Stimulated activated CD4-positive, alpha-beta T cell treated with anti-CD3 and anti-CD28 coated beads, Interleukin-4, amount 100 ng/mL, for 4 hours (primary cell): ENCODE data around the gene SIK3.
A peak's percentile ranks its signal among the peaks of the same experiment; 100 is the strongest.

Experiments used
- DNase-seq, 2 experiments: peaks; one replicate each; pipeline ENCODE4 v3.0.0-alpha.2; 2020

The SIK3 gene

DNA sequence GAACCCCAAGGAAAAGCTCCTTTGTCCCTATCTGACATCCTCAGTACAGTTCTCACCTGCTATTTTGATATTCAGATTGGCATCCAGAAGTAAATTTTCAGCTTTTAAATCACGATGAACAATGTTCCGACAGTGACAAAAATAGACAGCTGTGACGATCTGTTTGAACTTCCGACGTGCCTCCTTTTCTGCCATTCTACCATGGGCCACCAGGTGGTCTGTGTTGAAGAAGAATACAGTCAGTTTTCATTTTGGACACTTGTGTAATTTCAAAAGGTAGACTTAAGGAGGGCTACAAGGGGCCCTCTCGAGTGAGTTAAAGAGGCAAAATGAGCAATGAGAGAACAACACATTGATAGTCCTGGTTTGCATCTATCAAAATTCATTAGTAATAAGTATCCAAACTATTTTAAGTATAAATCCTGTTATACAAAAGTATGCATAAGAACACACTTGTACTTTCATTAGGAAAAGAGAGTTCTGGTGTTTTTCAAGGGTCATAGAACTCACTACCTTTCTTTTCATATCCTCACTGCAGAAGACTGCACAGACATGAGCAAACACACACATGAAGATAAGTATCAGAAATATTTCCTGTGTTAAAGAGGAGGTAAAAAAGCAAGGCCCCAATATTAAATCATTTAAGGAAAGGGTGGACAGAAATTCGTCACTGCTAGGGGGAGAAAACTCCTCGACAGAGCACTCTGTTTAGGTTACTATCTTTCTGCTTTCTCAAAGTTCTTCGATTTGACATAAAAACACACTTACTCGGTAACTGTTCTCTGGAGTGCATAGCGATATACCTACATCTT is 170.9 kb downstream of the SIK3 start:
- DNase-seq = peak; percentile 10 to 33

DNA sequence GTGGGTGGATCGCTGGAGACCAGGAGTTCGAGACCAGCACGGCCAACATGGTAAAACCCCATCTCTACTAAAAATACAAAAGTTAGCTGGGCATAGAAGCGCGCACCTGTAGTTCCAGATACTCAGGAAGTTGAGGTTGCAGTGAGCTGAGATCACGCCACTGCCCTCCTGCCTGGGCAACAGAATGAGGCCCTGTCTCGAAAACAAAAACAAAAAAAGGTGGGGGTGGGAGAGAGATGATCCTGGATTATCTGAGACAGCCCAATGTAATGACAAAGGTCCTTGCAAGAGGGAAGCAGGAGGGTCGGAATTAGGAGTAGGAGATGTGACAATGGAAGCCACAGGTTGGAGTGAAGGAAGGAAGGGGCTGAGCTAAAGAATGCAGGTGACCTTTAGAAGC is 173.2 kb downstream of the SIK3 start:
- DNase-seq = no peak

DNA sequence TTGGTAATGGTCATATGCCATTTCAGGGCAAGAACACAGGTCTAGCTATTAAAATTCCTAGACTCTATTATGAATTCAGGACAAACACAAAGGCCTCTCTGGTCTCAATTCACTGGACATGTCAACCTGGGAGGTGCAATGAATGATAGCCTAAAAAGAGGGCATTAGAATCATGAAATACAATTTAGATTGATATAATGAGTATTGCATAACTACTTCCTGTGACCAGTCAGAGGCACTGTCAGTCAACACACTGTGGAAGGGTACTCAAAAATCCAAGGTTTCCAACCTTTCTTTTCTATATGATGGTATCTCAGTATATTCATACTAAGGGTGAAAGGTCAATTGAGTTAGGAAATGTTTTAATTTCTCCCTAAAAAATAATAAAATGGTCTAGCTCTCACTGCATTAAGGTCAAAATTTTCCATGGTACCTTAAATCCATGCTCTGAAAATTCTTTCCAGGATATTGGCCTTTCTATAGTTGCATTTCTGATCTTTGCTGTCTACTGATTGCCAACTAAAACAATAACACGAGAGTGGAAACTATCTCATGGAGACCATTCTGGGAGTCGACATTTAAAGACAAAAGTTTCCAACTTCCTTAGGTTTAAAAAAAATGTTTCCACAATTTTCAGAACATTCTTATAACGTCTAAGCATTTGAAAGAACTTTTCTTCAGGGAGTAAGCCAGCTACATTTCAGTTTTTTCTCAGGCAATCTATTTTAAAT is 179.1 kb downstream of the SIK3 start:
- no peak for DNase-seq

DNA sequence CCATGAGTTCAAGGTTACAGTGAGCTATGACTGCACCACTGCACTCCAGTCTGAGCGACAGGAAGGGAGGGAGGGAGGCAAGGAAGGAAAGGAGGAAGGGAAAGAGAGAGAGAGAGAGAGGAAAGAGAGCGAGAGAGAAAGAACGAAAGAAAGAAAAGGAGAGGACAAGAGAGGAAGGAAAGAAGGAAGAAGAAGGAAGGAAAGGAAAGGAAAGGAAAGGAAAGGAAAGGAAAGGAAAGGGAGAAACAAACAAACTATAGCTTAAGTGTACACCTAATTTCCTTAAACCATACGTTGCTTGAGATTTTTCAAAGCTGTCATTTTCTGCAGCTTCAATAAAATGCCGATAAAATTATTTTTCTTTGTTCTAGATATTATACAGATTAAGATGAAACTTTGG is 180.6 kb downstream of the SIK3 start:
- DNase-seq = no peak

DNA sequence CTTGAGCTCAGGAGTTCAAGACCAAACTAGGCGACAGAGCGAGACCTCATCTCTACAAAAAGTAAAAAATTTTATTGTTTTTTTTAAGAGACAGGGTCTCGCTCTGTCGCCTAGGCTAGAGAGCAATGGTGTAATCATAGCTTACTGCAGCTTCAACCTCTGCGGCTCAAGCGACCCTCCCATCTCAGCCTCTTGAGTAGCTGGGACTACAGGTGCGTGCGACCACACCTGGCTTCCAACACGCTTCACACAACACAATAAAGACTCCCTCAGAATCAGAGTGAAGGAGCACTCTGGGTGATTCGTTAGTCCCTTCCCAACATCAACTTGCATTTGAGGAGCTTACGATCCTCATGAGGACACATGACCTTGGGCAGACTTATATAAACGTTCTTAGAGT is 181.3 kb downstream of the SIK3 start:
- no peak for DNase-seq

DNA sequence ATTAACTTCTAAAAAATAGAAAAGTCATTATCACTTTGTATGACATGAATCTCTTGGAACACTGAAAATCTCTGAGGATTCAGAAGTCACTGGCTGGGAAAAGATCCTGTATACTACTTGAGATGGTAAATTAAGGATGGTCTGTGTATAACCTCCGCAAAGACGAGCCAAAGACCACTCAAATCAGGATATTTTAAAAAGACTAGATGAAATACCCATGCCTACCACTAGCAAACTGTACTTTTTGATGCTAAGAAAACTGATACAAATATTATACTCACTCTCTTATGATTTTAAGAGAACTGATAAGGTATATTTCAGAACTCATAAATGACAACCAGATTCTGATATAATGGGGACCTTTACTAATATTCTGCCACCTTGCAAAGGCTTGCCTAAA is 182.2 kb downstream of the SIK3 start:
- no peak for DNase-seq

DNA sequence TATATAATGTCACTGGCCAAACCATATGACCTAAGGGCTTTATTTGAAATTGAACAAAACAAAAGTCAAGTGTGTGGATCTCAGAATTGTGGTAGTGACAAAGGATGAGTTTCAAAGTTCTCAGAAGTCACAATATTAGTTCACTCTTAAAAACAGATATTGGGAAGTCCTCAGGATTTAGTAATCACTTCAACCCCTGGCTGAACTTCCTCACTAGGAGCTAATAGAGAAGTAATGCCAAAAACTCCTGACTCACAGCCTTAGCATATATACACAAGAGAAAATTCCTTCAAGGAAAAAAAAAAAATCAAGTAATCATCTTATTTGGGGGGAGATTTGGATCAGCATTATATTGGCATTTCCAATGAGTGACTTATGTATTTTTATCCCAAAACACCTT is 185.2 kb downstream of the SIK3 start:
- no peak for DNase-seq

DNA sequence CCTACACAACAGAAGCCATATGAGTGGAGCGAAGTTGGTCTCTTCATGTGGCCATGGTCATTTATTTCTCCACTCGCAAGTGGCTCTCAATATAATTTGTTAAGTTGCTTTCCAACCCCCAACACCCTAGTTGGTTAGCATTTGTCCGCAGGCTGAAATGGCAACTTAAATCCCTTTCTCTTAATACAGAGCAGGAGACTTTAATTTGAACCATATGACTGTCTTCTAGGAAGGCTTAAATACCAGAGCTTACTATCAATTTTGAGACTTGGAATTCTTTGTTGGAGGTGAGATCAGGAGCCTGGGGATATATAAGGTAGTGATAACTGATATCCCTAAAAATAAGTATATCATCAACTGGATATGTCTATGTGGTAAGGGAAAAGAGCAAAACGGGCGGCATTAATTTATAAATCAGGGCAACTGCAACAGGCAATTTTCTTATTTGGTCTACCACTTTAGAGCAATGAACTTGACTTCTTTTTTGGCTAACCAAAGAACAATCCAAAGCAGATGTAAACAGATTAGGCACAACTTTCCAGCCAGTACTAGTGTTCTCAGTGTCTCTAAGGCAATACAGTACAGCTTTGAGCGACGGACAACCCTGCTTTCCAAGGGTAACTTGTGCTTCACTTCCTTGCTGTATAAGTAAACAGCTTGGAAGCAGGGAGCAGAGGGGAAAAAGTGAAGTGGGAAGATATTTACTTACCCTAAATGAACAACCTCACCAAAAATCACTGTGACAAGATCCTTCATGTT is 186.1 kb downstream of the SIK3 start:
- no peak for DNase-seq

DNA sequence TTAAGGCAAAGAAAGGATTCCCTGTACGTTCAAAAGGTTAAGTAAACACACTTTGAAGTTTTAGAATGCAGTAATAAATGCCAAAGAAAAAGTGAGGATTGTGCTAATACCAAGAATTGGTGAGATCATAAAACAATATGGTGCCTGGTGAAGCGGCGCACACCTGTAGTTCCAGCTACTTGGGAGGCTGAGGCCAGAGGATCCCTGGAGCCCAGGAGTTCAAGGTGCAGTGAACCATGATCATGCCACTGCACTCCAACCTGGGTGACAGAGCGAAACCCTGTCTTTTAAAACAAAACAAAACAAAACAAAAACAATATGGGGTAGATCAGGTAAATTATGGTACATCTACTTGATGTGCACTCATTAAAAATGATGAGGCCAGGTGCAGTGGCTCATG is 187.4 kb downstream of the SIK3 start:
- no peak for DNase-seq

DNA sequence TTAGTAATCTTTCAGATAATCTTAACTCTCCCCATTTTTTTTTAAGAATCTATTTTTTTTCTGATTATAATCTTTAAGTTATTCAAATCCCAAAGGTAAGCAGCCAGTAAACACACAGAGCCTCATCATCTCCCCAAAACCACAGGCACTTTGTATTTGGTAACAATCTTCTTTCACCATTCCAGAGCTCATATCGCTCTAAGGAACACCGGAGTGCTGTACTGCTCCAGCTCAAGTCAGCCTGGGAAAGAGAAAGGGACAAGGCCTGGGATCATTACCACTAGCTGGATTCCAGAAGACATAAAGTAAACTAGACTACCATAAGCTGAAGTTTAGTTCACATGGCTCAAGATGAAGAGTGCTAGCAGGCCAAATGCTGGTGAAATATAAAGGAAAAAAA is 187.8 kb downstream of the SIK3 start:
- DNase-seq = no peak

DNA sequence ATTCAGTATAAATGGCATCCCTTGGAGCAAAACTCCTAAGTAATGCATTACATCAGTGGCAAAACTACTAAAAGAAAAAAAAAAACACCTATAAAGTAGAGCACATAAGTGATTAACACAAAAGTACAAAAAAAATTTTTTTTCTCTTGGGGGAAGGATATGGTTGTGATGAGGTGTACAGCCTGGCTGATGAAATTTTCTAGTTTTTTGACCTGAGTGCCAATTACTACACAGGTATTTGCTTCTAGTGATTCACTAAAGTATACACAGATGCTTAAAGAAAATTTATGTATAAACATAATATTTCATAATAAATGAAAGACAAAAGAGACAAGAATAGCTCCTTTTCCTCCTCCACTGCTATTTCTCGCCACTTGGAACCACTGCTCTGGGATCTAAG is 189.0 kb downstream of the SIK3 start:
- no peak for DNase-seq

DNA sequence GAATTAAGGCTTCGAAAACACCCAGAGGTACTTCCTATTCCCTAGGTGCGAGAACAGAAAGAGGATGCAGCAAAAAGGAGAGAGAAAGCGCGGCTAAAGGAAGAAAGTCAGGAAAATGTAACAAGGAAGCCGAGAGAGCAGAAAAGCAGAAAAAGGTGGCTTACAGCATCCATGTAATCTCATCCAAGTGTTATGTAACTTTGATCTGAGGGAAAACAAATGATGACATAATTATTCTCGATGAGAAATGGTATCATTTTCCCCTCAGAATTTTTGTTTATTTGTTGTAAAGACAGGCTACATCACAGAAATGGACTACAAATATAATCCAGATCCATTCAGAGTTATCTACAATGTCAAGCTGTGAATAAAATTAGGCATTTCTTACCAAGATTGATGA is 191.7 kb downstream of the SIK3 start:
- no peak for DNase-seq

DNA sequence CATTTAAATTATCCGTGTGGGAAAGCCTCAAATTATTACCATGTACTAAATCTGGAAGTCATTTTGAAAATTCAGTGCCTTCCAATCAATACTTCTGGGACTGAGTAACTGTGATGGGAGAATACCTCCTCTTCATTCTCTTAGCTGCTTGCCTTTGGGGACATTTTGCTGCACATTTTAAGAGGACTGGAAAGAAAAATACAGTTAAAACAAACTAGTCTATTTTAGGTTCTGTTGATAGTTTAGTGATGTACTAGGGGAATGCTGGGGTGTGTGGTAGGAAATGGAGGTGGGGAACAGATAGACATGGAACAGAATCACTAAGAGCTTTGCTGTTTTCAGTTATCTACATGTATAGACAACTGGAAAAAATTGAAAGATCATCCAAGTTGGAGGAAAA is 195.1 kb downstream of the SIK3 start:
- DNase-seq = no peak

DNA sequence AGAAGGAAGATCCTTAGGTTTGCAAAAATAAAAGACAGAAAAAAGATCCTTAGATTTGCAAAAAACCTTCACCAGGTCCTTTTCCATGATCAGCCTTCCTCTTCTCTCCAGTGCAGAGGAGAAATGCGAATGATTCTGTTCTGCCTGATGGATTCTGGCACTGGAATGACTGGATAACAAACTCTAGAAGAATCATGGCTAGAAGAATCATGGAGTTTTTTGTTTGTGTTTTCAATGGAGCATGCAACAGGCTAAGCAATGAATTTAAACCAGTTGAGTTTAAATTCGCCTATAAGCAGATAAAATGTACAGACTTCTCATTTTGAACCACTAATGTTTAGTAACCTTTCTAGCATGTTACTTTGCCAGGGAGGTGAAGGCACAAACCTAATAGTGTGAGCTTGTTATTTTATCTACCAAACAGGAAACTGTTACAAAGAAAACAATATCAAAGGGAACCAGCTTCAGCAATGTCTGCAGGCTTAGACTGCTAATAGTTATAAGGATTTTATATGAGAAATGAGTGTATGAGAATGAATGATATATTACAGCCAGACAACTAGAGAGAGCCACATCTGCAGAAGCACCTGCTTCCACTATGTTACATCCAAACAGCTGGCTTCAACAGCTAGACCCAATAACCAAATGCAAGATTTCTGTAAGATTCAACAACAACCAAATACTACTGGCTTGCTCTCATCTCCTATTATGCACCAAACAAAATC is 196.1 kb downstream of the SIK3 start:
- no peak for DNase-seq

DNA sequence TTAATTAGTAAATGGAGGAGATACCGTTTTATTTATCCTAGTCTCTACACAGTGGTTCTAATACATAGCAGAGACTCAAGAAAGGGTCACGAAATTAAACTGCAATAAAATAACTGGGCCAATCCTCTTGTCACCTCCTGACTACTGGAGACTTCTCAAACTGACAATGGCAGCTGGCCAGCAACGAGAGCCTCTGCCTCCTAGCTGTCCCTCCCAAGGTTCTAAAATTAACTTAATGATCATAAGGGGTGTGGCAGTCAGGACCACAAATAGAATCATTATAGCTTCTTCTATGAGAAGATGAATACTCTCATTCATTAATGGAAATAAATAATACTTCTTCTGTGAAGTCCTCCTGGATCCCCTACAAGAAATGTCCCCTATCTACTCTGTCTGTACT is 197.0 kb downstream of the SIK3 start:
- DNase-seq = no peak

DNA sequence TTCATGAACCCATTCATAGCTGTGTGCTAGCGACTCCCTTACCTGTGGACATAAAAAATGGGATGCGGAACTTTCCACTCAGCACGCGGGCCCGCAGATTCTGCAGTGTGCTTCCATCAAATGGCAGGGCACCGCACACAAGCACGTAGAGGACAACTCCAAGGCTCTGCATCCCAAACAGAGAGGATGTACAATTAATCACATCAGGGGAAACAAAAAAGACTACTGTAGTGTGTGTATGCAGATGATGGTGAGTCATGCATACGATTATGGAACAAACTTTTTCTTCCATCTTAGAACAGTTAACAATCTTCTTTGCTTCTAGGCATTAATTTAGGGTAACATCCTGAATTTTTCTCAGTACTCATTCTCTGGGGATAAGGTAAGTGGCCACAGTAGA is 202.0 kb downstream of the SIK3 start:
- no peak for DNase-seq

DNA sequence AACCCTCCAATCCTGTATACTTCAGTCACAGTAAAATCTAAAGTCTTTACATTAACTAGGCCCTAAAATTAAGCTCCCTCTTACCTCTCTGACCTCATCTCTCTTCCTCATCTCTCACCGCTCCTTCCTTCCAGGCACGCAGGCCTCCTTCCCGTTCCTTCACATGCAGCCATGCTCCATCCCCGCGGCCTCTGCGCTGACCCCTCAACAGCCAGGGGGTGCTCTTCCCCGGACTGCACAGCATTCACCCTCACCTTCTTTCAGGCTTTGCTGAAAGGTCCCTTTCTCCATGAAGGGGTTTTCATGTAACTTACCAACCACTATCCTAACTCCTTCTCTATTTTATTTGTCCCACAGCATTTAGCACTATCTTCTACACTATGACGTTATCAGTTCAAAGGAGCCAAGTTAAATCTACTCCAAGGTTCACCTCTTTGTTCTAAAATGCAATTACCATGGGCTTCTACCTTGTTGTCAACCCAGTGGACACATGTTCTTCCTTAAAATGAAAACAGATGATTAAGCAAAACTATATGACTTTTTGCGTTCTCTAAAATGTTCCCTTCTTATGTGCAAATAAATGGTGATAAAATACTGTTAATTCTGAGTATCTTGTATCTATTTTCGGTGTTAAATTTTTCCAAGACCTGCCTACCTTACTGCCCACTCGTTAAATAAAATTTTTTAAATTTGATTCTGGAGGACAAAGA is 203.0 kb downstream of the SIK3 start:
- no peak for DNase-seq

DNA sequence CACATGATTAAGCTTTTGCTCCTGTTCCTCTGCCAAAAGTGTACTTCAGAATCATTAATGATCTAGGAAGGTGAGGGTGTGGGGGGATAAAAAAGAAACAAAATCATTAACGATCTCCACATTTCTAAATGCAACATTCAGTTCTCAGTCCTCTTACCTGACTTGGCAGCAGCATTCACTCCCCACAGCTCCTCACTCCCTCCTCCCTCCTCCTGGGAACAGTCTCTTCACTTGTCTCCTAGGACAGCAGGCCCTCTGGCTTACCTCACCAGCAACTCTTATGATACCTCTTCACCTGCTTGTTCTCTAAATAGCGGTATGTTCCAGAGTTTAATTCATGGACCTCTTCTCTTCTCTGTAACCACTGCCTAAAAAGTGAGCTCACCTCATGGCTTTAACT is 204.3 kb downstream of the SIK3 start:
- no peak for DNase-seq

DNA sequence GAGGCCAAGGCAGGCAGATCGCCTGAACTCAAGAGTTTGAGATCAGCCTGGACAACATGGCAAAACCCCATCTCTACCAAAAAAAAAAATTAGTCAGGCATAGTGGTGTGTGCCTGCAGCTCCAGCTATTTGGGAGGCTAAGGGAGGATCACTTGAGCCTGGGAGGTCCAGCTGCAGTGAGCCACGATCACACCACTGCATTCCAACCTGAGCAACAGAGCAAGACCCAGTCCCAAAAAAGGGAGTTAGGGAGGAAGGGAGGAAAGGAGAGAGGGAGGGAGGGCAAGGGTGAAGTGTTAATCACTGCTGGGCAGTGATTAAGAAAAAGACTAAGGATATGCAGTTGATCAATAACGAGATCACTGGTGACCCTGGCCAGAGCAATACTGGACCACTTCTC is 204.8 kb downstream of the SIK3 start:
- DNase-seq = no peak

DNA sequence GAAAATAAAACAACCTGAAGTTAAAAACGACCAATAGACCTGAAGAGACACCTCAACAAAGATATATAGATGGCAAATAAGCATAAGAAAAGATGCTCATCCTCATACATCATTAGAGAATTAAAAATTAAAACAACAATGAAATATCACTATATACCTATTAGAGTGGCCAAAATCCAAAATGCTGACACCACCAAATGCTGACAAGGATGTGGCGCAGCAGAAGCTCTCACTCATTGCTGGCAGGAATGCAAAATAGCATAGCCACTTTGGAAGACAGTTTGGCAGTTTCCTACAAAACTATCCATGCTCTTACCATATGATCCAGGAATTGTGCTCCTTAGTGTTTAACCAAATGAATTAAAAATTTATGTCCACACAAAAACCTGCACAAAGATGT is 205.9 kb downstream of the SIK3 start:
- no peak for DNase-seq

DNA sequence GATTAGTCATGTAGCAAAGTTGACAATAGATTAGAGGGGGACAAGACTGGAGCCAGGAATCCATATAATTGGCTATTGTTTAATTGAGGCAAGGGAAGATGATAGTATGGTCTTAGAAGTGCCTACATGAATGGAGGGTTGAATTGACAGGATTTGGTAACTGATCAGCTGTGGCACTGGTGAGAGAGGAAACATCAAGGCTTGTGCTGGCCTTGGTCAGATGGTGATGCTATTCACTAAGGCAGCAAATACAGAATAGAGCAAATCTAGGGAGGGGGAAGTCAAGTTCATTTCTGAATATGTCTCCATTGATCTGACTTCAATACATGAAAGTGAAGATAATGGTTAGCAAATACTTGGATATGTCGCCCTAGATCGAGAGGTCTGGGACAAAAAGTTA is 206.5 kb downstream of the SIK3 start:
- DNase-seq = no peak

DNA sequence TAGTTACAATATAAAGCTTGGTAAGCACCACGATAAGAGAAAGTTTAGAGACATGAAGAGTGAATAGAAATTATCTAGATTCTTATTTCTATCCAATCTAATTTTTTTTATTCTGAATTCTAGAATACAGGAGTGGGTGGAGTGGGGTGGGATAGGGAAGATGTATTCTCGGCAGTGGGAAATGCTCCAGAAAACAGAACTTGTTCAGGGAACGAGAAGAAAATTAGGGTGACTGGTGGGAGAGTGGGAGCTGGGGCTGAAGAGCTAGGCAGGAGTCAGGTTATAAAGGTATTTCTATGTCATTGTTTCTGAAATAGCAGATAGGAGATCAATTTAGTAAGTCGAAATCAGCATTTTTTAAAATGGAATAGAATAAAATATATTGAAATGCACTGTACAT is 207.6 kb downstream of the SIK3 start:
- no peak for DNase-seq

DNA sequence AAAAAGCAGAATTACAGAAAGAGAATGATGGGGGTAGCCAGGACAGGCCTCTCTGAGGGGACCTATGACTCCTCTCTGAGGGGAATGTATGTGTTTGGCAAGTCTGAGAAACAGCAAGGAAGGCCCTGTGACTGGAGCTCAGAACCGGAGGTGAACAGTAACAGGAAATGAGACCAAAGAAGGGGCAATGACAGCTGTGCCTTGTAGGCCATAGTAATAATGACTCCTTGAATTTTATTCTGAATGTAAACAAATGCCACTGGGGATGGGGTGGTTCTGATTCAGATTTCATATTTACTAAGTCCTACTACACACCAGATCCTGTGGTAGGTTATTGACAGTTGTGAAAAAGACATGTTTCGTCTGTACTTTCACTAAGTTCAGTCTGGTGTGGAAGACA is 208.0 kb downstream of the SIK3 start:
- DNase-seq = no peak
